ENCODE measurements around the gene AMER3.

DNA sequence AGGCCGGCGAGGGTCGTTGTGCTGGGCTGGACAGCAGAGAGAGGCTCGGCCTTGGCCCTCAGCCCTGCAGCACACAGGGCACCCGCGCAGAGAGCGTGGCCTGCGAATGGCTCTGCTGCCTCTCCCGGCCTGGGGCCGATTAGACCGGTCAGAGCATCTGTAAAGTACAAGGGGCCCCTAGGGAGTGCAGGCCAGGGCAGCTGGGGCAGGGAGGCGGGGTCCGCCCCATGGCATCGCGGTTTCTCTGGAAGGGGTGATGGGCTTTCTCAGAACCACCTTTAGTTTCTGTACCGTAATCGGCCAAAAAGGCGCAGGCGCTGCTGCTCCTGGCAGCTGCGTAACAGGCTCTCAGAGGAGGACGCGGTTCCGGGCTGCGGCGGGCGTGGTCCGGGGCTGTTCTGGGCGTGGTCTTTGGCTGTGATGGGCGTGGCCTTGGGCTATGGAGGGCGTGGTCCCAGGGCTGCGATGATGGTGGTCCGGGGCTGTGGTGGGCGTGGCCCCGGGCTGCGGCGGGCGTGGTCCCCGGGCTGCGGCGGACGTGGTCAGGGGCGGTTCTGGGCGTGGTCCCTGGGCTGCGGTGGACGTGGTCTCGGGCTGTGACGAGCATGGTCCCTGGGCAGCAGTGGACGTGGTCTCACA lies 27.9 kb upstream of the AMER3 start:
- TF ChIP-seq POLR2AphosphoS5 (IDR thresholded peaks at IDR 0.05; ENCODE audit: low read depth, low read length), result peak; percentile 62; the same call in 1 of the 2 replicates
- TF ChIP-seq TAF1 (IDR thresholded peaks at IDR 0.05; ENCODE audit: borderline replicate concordance, insufficient read depth, low read length), result 0 out of 2 replicates have a peak, but pooled peaks have one; percentile 27
- TF ChIP-seq, protein P1, sequence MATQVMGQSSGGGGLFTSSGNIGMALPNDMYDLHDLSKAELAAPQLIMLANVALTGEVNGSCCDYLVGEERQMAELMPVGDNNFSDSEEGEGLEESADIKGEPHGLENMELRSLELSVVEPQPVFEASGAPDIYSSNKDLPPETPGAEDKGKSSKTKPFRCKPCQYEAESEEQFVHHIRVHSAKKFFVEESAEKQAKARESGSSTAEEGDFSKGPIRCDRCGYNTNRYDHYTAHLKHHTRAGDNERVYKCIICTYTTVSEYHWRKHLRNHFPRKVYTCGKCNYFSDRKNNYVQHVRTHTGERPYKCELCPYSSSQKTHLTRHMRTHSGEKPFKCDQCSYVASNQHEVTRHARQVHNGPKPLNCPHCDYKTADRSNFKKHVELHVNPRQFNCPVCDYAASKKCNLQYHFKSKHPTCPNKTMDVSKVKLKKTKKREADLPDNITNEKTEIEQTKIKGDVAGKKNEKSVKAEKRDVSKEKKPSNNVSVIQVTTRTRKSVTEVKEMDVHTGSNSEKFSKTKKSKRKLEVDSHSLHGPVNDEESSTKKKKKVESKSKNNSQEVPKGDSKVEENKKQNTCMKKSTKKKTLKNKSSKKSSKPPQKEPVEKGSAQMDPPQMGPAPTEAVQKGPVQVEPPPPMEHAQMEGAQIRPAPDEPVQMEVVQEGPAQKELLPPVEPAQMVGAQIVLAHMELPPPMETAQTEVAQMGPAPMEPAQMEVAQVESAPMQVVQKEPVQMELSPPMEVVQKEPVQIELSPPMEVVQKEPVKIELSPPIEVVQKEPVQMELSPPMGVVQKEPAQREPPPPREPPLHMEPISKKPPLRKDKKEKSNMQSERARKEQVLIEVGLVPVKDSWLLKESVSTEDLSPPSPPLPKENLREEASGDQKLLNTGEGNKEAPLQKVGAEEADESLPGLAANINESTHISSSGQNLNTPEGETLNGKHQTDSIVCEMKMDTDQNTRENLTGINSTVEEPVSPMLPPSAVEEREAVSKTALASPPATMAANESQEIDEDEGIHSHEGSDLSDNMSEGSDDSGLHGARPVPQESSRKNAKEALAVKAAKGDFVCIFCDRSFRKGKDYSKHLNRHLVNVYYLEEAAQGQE (IDR thresholded peaks at IDR 0.05; ENCODE audit: insufficient read depth in 1 of 2, low read depth in 2 of 2, low read length in 2 of 2), result no peak
- no peak for TF ChIP-seq SIN3A (IDR thresholded peaks at IDR 0.05; ENCODE audit: borderline replicate concordance, insufficient read depth, low read length)
